GM20431 (cell line): ENCODE measurements around the gene OR4M1.
"Not testable (repeated sequence)": the region's sequence is repeated elsewhere in the genome, so short reads cannot be mapped to it uniquely, and the experiment has no call there.

ENCODE experiments used
- in situ Hi-C: fragments of 300-500 bp; cut with MseI, MboI; formaldehyde crosslinking; loops from one replicate; pipeline ENCODE4 v1.15.0; 2020; ENCODE audit warnings: low sequenced_read_pairs; ENCODE audit not compliant: unreplicated experiment

OR4M1 gene

GRCh38 chr14:19773204-19773603 lies at the start of gene OR4M1:
OR4M1 (plus strand) TSS chr14:19773504; CDS start chr14:19780323, 6,819 bp downstream.
- in situ Hi-C loops: not testable (repeated sequence)

DNA sequence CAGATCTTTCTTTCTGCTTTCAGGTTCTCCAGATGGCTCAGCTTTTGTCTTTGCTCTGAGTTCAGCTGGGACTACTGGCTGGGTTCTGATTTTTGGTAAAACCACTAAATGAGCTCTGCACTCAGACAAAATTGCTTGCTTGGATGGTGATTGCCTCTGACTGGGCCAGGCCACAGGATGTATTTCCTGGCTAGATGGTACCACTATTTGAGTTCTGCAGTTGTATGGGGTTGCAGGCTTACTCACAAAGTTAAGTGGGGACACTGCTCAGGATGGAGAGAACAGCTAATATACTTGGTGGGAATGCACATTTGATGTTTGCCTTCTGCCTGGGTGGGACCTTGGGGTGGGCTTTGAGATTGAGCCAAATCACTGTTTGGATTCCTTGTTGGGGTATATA lies 43.9 kb upstream of the OR4M1 start:
- in situ Hi-C loops: no loop called here

GRCh38 chr14:19729763-19730162 lies 43.5 kb upstream of the OR4M1 start:
- in situ Hi-C loops: no loop called here

GRCh38 chr14:19733893-19734292 lies 39.4 kb upstream of the OR4M1 start:
- in situ Hi-C loops: not testable (repeated sequence)

DNA sequence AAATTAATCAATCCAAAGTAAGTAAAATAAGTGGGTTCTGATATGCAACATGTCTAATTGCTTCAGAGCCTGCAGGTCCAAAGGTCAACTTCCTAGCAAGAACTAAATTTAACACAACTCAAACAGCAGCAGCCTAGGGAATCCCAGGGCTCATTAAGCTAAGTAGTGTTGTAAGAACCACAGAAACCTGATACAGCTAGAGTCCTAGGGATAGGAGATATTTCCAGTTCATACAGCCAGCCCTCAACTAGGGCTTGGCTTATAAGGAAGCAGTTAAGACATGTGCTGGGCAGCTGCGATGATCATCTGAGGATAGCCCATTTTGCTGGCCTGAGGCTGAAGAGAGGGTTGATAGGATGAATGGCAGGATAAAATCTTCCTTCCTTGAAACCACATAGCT lies 30.0 kb upstream of the OR4M1 start, which contains the start of gene OR4Q3:
TSS of gene OR4Q3 (plus strand) at position 316 of the 400 bp plus-strand sequence.
- in situ Hi-C loops: no loop called here

- in situ Hi-C loops: not testable (repeated sequence)
Measured at GRCh38 chr14:19752316-19752715, 21.0 kb upstream of the OR4M1 start.

DNA sequence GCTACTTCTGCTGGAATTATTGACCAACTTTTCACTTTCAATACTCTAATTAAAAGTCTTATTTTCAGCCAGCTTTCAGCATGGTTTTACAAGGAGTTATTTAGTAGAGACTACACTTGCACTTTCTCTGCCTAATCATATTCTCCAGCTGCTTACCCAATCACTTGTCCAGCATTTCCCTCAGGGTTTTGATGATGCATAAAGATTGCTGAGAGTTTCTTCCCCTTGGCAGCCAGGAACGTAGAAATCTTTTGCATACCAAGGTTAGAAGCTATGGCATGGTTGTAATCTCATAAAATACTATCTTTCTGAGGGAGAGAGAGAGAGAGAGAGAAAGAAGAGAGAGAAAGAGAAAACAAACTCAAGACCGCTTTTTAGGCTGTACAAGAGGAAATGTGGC lies 19.1 kb upstream of the OR4M1 start:
- in situ Hi-C loops: no loop called here

DNA sequence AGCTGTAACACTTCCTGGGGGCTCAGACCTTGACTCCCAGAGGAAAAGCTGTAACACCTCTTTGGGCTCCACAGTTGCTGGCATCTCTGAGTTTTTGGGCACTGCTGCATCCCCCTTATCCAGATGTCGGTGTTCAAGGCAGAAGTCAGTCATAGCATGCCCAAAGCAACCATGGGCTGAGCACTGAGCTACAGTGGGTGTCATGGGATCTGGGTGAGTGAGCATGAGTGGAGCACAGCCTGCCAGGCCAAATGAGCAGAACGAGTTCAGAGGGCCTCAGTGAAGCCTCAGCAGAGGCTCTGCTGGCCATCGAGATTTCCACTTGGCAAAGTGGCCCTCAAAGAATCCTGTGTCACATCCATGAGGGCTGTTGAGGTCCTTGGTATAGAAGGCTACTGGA lies 1.8 kb upstream of the OR4M1 start:
- in situ Hi-C loops: not testable (repeated sequence)

DNA sequence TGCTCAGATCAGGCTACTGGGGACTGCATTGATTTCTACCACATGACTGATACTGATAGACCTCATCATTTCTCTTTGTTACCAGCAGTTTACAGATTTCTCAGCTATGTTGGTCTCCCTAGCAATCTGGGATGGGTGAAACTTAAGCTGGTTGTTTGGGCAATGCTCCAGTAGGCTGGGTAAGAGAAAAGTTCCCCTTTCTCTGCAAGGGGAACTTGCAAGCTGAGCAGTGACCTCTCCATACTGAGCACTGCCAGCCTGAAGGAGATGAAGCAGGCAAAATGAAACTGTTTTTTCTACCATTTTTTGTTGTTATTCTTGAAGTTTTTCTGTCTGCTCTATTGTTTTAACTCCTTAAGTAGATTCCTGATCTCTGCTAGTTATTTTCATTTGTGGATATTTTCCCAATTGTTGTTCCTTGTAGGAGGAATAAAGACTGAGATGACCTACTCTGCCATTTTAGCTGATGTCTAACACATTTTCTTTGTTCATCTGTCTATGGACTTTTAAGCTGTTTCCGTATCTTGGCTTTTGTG lies 1.3 kb upstream of the OR4M1 start:
- in situ Hi-C loops: no loop called here

GRCh38 chr14:19772454-19772853 lies 850 bp upstream of the OR4M1 start:
- in situ Hi-C loops: not testable (repeated sequence)

- in situ Hi-C loops: no loop called here
Measured at GRCh38 chr14:19775587-19775986, 2.3 kb downstream of the OR4M1 start.

DNA sequence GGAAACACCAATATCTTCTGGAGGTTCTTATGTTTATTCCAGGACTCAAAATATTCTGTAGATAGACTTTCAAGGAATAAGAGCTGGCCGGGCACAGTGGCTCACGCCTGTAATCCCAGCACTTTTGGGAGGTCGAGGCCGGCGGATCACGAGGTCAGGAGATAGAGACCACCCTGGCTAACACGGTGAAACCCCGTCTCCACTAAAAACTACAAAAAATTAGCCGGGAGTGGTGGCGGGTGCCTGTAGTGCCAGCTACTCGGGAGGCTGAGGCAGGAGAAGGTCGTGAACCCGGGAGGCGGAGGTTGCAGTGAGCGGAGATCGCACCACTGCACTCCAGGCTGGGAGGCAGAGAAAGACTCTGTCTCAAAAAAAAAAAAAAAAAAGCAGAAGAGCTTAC lies 12.5 kb downstream of the OR4M1 start:
- in situ Hi-C loops: not testable (repeated sequence)

- in situ Hi-C loops: not testable (repeated sequence)
Measured at GRCh38 chr14:19787318-19787717, 14.0 kb downstream of the OR4M1 start.

DNA sequence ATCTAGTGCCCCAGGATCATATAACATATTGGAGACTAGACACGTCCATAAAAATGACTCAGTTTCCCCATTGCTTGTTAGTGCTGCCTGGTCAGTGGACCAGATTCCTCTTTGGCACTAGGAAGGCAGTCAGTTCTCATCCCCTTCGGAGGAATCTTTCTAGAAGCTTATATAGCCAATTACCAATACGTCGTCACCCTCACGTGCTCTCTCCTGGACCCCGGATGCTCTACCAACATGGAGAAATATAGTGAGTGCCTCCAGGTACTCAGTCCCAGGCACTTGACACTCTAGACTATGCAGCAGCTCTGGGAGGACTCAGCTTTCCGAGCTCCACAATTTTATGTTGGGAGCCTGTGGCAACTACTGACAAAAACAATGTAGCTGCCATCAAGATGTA lies 14.8 kb downstream of the OR4M1 start:
- in situ Hi-C loops: not testable (repeated sequence)

DNA sequence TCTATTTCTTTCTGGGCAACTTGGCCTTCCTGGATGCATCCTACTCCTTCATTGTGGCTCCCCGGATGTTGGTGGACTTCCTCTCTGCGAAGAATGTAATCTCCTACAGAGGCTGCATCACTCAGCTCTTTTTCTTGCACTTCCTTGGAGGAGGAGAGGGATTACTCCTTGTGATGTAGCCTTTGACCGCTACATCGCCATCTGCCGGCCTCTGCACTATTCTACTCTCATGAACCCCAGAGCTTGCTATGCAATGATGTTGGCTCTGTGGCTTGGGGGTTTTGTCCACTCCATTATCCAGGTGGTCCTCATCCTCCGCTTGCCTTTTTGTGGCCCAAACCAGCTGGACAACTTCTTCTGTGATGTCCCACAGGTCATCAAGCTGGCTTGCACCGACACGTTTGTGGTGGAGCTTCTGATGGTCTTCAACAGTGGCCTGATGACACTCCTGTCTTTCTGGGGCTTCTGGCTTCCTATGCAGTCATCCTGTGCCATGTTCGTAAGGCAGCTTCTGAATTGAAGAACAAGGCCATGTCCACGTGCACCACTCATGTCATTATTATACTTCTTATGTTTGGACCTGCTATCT lies 23.3 kb downstream of the OR4M1 start:
- in situ Hi-C loops: not testable (repeated sequence)

- in situ Hi-C loops: no loop called here
Measured at GRCh38 chr14:19799880-19800279, 26.6 kb downstream of the OR4M1 start.

GRCh38 chr14:19800282-19801117 lies 27.2 kb downstream of the OR4M1 start:
- in situ Hi-C loops: no loop called here

DNA sequence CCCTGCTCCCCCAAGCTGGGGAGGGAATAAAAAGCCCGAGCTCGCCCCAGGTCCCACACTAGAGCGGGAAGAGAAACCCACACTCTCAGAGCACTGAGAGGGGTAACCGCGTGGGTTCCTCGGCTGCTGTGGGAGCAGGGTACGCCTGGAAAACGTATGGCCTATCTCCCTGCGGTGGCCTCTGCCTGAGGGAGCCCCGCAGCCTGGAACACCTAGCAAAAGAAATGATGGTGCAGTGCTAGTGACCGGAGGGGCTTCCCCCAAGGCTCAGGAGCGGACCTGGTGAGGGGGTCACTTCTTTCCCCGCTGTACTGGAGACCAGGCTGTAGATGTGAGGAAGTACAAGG lies 27.8 kb downstream of the OR4M1 start:
- in situ Hi-C loops: no loop called here

DNA sequence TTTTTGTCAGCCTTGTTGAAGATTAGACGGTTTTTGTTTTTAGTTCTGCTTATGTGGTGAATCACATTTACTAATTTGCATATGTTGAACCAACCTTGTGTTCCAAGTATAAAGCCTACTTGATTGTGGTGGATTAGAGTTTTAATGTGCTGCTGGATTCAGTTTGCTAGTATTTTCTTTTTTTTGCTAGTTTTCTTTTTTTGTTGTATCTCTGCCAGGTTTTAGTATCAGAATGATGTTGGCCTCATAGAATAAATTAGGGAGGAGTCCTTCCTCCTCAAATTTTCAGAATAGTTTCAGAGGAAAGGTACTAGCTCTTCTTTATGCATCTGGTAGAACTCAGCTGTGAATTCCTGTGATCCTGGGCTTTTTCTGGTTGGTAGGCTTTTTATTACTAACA lies 30.2 kb downstream of the OR4M1 start, which contains the start of gene OR4N2:
TSS of gene OR4N2 (plus strand) at position 301 of the 400 bp plus-strand sequence. CDS start 23,679 bp downstream, outside the sequence.
- in situ Hi-C loops: not testable (repeated sequence)

DNA sequence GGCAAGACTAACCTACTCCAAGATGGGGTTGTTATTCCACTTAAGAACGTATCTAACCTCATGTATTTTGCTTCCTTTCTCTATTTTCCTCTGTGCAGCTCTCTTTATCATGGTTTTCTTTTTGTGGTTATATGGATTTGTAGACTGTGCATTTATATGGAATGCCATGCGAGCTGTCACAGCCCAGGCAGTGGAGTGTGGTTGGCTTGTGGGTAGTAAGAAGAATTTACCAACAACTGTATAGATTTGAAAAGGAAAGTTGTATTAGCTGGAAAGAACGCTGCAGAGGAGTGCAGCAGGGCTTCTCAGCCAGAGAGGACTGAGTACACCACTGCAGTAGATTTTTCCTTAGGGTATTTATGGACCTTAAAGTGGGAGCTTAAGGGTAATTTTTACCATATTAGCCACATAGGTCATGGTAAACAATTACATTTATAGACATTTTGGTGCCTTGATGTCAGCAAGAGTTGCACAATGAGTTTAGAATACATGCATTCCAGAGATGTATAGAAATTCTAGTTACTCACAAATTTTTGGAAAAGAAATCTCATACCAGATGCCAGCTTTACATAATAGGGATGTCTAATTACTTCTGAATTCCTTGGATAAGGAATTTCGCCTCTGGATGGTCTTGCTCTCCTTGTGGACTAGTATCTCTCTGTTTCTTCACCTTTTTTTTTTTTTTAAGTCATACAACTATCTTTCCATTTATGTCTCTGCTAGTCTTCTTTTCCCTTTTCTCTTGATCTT lies 40.0 kb downstream of the OR4M1 start:
- in situ Hi-C loops: not testable (repeated sequence)

DNA sequence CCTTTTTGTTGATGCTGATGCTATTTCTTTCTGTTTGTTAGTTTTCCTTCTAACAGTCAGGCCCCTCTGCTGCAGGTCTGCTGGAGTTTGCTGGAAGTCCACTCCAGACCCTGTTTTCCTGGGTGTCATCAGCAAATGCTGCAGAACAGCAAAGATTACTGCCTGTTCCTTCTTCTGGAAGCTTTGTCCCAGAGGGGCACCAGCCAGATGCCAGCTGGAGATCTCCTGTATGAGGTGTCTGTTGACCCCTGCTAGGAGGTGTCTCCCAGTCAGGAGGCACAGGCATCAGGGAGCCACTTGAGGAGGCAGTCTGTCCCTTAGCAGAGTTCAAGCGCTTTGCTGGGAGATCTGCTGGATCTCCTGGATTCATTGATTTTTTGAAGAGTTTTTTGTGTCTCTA lies 46.6 kb downstream of the OR4M1 start:
- in situ Hi-C loops: not testable (repeated sequence)
